ENCODE results near the gene KLHL33.
A peak's percentile ranks its signal among the peaks of the same experiment; 100 is the strongest.
"Not testable (repeated sequence)": the region's sequence is repeated elsewhere in the genome, so short reads cannot be mapped to it uniquely, and the experiment has no call there.

The KLHL33 gene

GRCh38 chr14:20446889-20447288 is 10.9 kb upstream of the KLHL33 start:
- DNase-seq (ENCODE audit: low read depth) = no peak

- DNase-seq (ENCODE audit: low read depth) = not testable (repeated sequence)
Observed at GRCh38 chr14:20443650-20444049, 7.7 kb upstream of the KLHL33 start.

GRCh38 chr14:20441461-20441860 is 5.5 kb upstream of the KLHL33 start:
- DNase-seq (ENCODE audit: low read depth) = no peak

- DNase-seq (ENCODE audit: low read depth) = no peak
Observed at GRCh38 chr14:20440882-20441281, 4.9 kb upstream of the KLHL33 start.

GRCh38 chr14:20440465-20440864 is 4.5 kb upstream of the KLHL33 start:
- DNase-seq (ENCODE audit: low read depth) = no peak

- DNase-seq (ENCODE audit: low read depth) = no peak
Observed at GRCh38 chr14:20438664-20439063, 2.7 kb upstream of the KLHL33 start.

- DNase-seq (ENCODE audit: low read depth) = no peak
Observed at GRCh38 chr14:20436363-20436755, 393 bp upstream of the KLHL33 start.

- DNase-seq (ENCODE audit: low read depth) = no peak
Observed at GRCh38 chr14:20434701-20435581, 1.0 kb downstream of the KLHL33 start.

- no peak for DNase-seq (ENCODE audit: low read depth)
Observed at GRCh38 chr14:20429801-20430669, 5.9 kb downstream of the KLHL33 start.

GRCh38 chr14:20428802-20429201 is 7.2 kb downstream of the KLHL33 start:
- no peak for DNase-seq (ENCODE audit: low read depth)

- DNase-seq (ENCODE audit: low read depth) = no peak
Observed at GRCh38 chr14:20428010-20428365, 8.0 kb downstream of the KLHL33 start.

GRCh38 chr14:20427231-20428009 is 8.5 kb downstream of the KLHL33 start:
- no peak for DNase-seq (ENCODE audit: low read depth)

GRCh38 chr14:20424851-20425250 is 11.1 kb downstream of the KLHL33 start:
- no peak for DNase-seq (ENCODE audit: low read depth)

- no peak for DNase-seq (ENCODE audit: low read depth)
Observed at GRCh38 chr14:20422886-20423285, 13.1 kb downstream of the KLHL33 start.

GRCh38 chr14:20421267-20421666 is 14.7 kb downstream of the KLHL33 start:
- no peak for DNase-seq (ENCODE audit: low read depth)

GRCh38 chr14:20419419-20419818 is 16.5 kb downstream of the KLHL33 start:
- no peak for DNase-seq (ENCODE audit: low read depth)

GRCh38 chr14:20418501-20418909 is 17.5 kb downstream of the KLHL33 start:
- no peak for DNase-seq (ENCODE audit: low read depth)

GRCh38 chr14:20417250-20418186 is 18.4 kb downstream of the KLHL33 start:
- DNase-seq (ENCODE audit: low read depth) = no peak

- no peak for DNase-seq (ENCODE audit: low read depth)
Observed at GRCh38 chr14:20416223-20416622, 19.7 kb downstream of the KLHL33 start.

GRCh38 chr14:20415782-20416206 is 20.2 kb downstream of the KLHL33 start:
- no peak for DNase-seq (ENCODE audit: low read depth)

- peak; percentile 7 for DNase-seq (ENCODE audit: low read depth)
Observed at GRCh38 chr14:20413744-20414082, 22.3 kb downstream of the KLHL33 start.

Data from activated T-helper 1 cell treated with Interleukin-2 at 50 U/mL for 16 hours (primary cell).